Measurements from ENCODE around the gene SCNN1A.

- TF ChIP-seq GATA2 (IDR thresholded peaks at IDR 0.05; ENCODE audit: low read depth, low read length) (no peak), GATA3 (IDR thresholded peaks at IDR 0.05; ENCODE audit: low read depth, low read length) (no peak)
Observed at GRCh38 chr12:6368906-6369525, 6.3 kb downstream of the SCNN1A start.

Measured in SH-SY5Y (cell line).